GM12801 (cell line): ENCODE results near the gene ARHGAP28.

Experiments
- CTCF ChIP-seq: IDR thresholded peaks from one replicate; pipeline ENCODE4 v1.5.1; 2011; ENCODE audit warnings: control low read depth; ENCODE audit not compliant: insufficient read length; ENCODE audit errors: extremely low read depth

Gene ARHGAP28

GRCh38 chr18:6776188-6776587 lies 46.7 kb downstream of the ARHGAP28 start:
- TF ChIP-seq CTCF, result no peak

GRCh38 chr18:6777509-6777908 lies 48.0 kb downstream of the ARHGAP28 start:
- no peak for TF ChIP-seq CTCF

- TF ChIP-seq CTCF, result no peak
Observed at GRCh38 chr18:6778459-6779247, 49.1 kb downstream of the ARHGAP28 start.

- no peak for TF ChIP-seq CTCF
Observed at GRCh38 chr18:6781142-6781714, 51.7 kb downstream of the ARHGAP28 start.

GRCh38 chr18:6781796-6782195 lies 52.3 kb downstream of the ARHGAP28 start:
- TF ChIP-seq CTCF, result no peak

GRCh38 chr18:6782861-6783260 lies 53.3 kb downstream of the ARHGAP28 start:
- no peak for TF ChIP-seq CTCF

GRCh38 chr18:6784046-6784445 lies 54.5 kb downstream of the ARHGAP28 start:
- no peak for TF ChIP-seq CTCF
